Neural cell (in vitro differentiated cells): ENCODE measurements around the gene EMC7.

Source experiments
- CTCF ChIP-seq: fragments of 450-650 bp; IDR thresholded peaks from 2 replicates; pipeline ENCODE4 v1.5.1; 2014; ENCODE audit warnings: antibody characterized with exemption, mild to moderate bottlenecking, moderate library complexity; ENCODE audit not compliant: poor library complexity, severe bottlenecking
- EP300 ChIP-seq: fragments of 450-650 bp; conservative IDR thresholded peaks from 2 replicates; pipeline ENCODE4 v1.6.1; 2014; ENCODE audit warnings: antibody characterized with exemption, mild to moderate bottlenecking, moderate library complexity; ENCODE audit not compliant: poor library complexity, severe bottlenecking
- EZH2 ChIP-seq: fragments of 200-600, 300-800 bp; shearing (Covaris generic), sonication (generic); IDR thresholded peaks from 2 replicates; pipeline ENCODE4 v1.6.1; 2014; ENCODE audit warnings: antibody characterized with exemption, low read length, borderline replicate concordance, mild to moderate bottlenecking; ENCODE audit not compliant: insufficient read depth, poor library complexity, severe bottlenecking
- POLR2AphosphoS5 ChIP-seq: IDR thresholded peaks from 2 replicates; pipeline ENCODE4 v1.6.1; 2012
- RAD21 ChIP-seq: fragments of 450-650 bp; conservative IDR thresholded peaks from 2 replicates; pipeline ENCODE4 v1.6.1; 2014; ENCODE audit warnings: antibody characterized with exemption, mild to moderate bottlenecking, moderate library complexity
- REST ChIP-seq: IDR thresholded peaks from 2 replicates; pipeline ENCODE4 v1.6.1; 2012; ENCODE audit warnings: borderline replicate concordance
- SMC3 ChIP-seq: fragments of 450-650 bp; conservative IDR thresholded peaks from 2 replicates; pipeline ENCODE4 v1.6.1; 2014; ENCODE audit warnings: antibody characterized with exemption, mild to moderate bottlenecking, moderate library complexity; ENCODE audit not compliant: poor library complexity
- TAF1 ChIP-seq: IDR thresholded peaks from 2 replicates; pipeline ENCODE4 v1.6.1; 2012; ENCODE audit warnings: low read depth

GRCh38 chr15:34101366-34102174, at the start of gene EMC7, which contains the start of gene PGBD4:
- TF ChIP-seq CTCF = no peak
- no peak for TF ChIP-seq EZH2
- TF ChIP-seq REST = peak; percentile 79
- peak; percentile 91 for TF ChIP-seq POLR2AphosphoS5
- peak; percentile 97 for TF ChIP-seq TAF1
- TF ChIP-seq RAD21 = no peak
- peak; percentile 44 for TF ChIP-seq SMC3
- peak; percentile 72 for TF ChIP-seq EP300
